HepG2 (cell line): Measurements from ENCODE around the gene COG5. TPM values are rescaled to one million over a fixed set of nuclear protein-coding genes. Genes with fewer than 3 reads are reported as not detected.

Experiments
- ATAC-seq: fragments of 200-7000 bp; cut with Tn5 transposase; 3 replicates; pipeline ENCODE4 v1.9.1; 2020; ENCODE audit warnings: mild to moderate bottlenecking, moderate library complexity
- BruUV-seq: library from RNA; stranded (reverse); fragments of 400-500 nt; replicated peaks from 2 replicates; lab custom pipeline; 2021; lab: Mats Ljungman, UMichigan
- CTCF ChIA-PET: fragments of 300-600 bp; formaldehyde crosslinking; extraction: SDS; loops from one replicate; lab custom pipeline; 2021; ENCODE audit warnings: low total read pairs, inconsistent platforms, low intra/inter-chr PET ratio; lab: Yijun Ruan, JAX
- POLR2A ChIA-PET: fragments of 350-600 bp; sonication (Branson Sonifier 250); formaldehyde crosslinking; loops from one replicate; lab custom pipeline; 2020; ENCODE audit warnings: antibody characterized with exemption, inconsistent platforms; lab: Yijun Ruan, JAX
- DNase-seq: peaks from one replicate; pipeline ENCODE4 v3.0.0-alpha.2; 2015; ENCODE audit warnings: low spot score
- FAIRE-seq: peaks from 3 replicates; lab custom pipeline; 2011; peaks lifted over from hg19 to GRCh38; lab: Jason Lieb, UNC
- H2AFZ ChIP-seq: one replicate; pipeline ENCODE4 v1.6.1; 2011; ENCODE audit warnings: low read length, inconsistent platforms
- H3K27ac ChIP-seq: fragments of 300-600 bp; 3 replicates; pipeline ENCODE4 v1.8.0; 2011; ENCODE audit warnings: mixed run types, mild to moderate bottlenecking, mixed read lengths, low read length, inconsistent platforms; ENCODE audit not compliant: insufficient read depth; ENCODE audit errors: extremely low read length
- H3K27me3 ChIP-seq, 2 experiments: fragments of 200-600 bp in 1 of 2; 2 replicates in 1 of 2; 3 replicates in 1 of 2; pipeline versions ENCODE4 v1.6.0 to v1.8.0; 2011; ENCODE audit warnings: low read length in 2 of 2, mild to moderate bottlenecking in 2 of 2, moderate library complexity in 2 of 2, inconsistent platforms in 1 of 2; ENCODE audit not compliant: insufficient read depth in 2 of 2, control insufficient read depth in 1 of 2
- H3K36me3 ChIP-seq, 2 experiments: fragments of 200-600 bp in 1 of 2; replicated peaks in 1 of 2; 2 replicates in 1 of 2; 3 replicates in 1 of 2; pipeline versions ENCODE4 v1.5.1 to v1.8.0; 2011; ENCODE audit warnings: low read length in 2 of 2, inconsistent platforms in 1 of 2; ENCODE audit not compliant: insufficient read depth in 2 of 2, control insufficient read depth in 1 of 2
- H3K4me1 ChIP-seq: 2 replicates; pipeline ENCODE4 v1.5.1; 2012; ENCODE audit warnings: low read length, inconsistent platforms; ENCODE audit not compliant: insufficient read depth
- H3K4me2 ChIP-seq: 2 replicates; pipeline ENCODE4 v1.6.0; 2011; ENCODE audit warnings: low read depth, low read length, inconsistent platforms
- H3K4me3 ChIP-seq, 3 experiments: fragments of 200-600 bp in 1 of 3; sonication (generic), shearing (Covaris generic) in 1 of 3; replicated peaks in 1 of 3; 2 replicates each; pipeline ENCODE4 v1.5.1; 2011 to 2016; ENCODE audit warnings: low read length in 3 of 3, inconsistent platforms in 2 of 3, low read depth in 2 of 3, mild to moderate bottlenecking in 2 of 3, control low read depth in 1 of 3, mixed read lengths in 1 of 3; ENCODE audit not compliant: insufficient read depth in 1 of 3
- H3K79me2 ChIP-seq: one replicate; pipeline ENCODE4 v1.6.1; 2011; ENCODE audit warnings: low read length, inconsistent platforms; ENCODE audit not compliant: insufficient read depth
- H3K9ac ChIP-seq: 2 replicates; pipeline ENCODE4 v1.6.0; 2011; ENCODE audit warnings: mild to moderate bottlenecking, low read depth, low read length, inconsistent platforms; ENCODE audit not compliant: insufficient read depth
- H3K9me3 ChIP-seq: 2 replicates; pipeline ENCODE4 v1.5.1; 2012; ENCODE audit warnings: mild to moderate bottlenecking, low read length
- H4K20me1 ChIP-seq: 2 replicates; pipeline ENCODE4 v1.6.0; 2011; ENCODE audit warnings: inconsistent platforms, mild to moderate bottlenecking, low read length, moderate library complexity; ENCODE audit not compliant: insufficient read depth
- KDM5B ChIP-seq: sonication (generic); formaldehyde crosslinking; IDR thresholded peaks from 2 replicates; pipeline ENCODE4 v1.4.0; 2020; ENCODE audit warnings: missing genetic modification reagents, mild to moderate bottlenecking, borderline replicate concordance
- KIAA2018 ChIP-seq: sonication (generic); formaldehyde crosslinking; IDR thresholded peaks from 2 replicates; pipeline ENCODE4 v1.5.0; 2020; ENCODE audit warnings: mild to moderate bottlenecking, missing genetic modification reagents, borderline replicate concordance
- ZBTB44 ChIP-seq: sonication (generic); formaldehyde crosslinking; IDR thresholded peaks from 2 replicates; pipeline ENCODE4 v1.4.0; 2020; ENCODE audit warnings: missing genetic modification reagents
- ZFX ChIP-seq: sonication (generic); formaldehyde crosslinking; IDR thresholded peaks from 2 replicates; pipeline ENCODE4 v1.4.0; 2020; ENCODE audit warnings: mild to moderate bottlenecking, low read depth, missing genetic modification reagents, moderate library complexity
- ZNF142 ChIP-seq: sonication (generic); formaldehyde crosslinking; IDR thresholded peaks from 2 replicates; pipeline ENCODE4 v1.4.0; 2020; ENCODE audit warnings: missing genetic modification reagents
- WGBS: methylation state at CpG from one replicate; pipeline ENCODE4 v1.1.6; 2017; ENCODE audit warnings: low lambda C conversion rate; 5-methylcytosine and 5-hydroxymethylcytosine counted together
- in situ Hi-C: cut with HindIII; loops from 2 replicates; pipeline ENCODE4 v1.10.0; 2017; ENCODE audit warnings: low pct_unique_long_range_greater_than_20kb; ENCODE audit not compliant: extremely low pct_ligation_motif_present
- intact Hi-C: fragments of 100-400 bp; cut with micrococcal nuclease; formaldehyde crosslinking; loops from one replicate; pipeline ENCODE4 v1.10.0; 2022; ENCODE audit not compliant: unreplicated experiment
- polyA plus RNA-seq, 8 experiments: library from polyadenylated mRNA; depleted of rRNA in 3 of 8; stranded (reverse) in 7 of 8; unstranded in 1 of 8; fragments of >200 nt; fragmentation: Illumina TruSeq in 4 of 8; extraction: Trizol in 4 of 8; gene quantifications; 2 replicates each; pipeline versions ENCODE4 v1.2.1 to v1.2.3, GENCODE V29; 2011 to 2016; ENCODE audit warnings: low read depth in 4 of 8, missing spikeins in 1 of 8, mixed read lengths in 1 of 8; ENCODE audit not compliant: insufficient read depth in 1 of 8
- total RNA-seq, 5 experiments: library from RNA; depleted of rRNA; stranded (reverse); fragments of >200 nt; fragmentation: Illumina TruSeq; extraction: Trizol; gene quantifications; 2 replicates each; pipeline ENCODE4 v1.2.3, GENCODE V29; 2016; ENCODE audit warnings: low read depth in 1 of 5

Gene COG5
- total and polyA plus RNA-seq, 2 of the 13 experiments (the other 11 are each of a cell fraction or from before 2014, with no cell fraction given): 20.4 to 31.3 TPM

- peaks cover 1 to 10% of the 10 kb centered on the region in 2 experiments; a peak in 1 of 5 replicates for H3K36me3 ChIP-seq
- no peak overlapping the region for H2AFZ ChIP-seq
- H3K9me3 ChIP-seq: no peaks in the 10 kb centered on the region
- in situ Hi-C loops (no loop called here), intact Hi-C loops (no loop called here)
- CTCF ChIA-PET: no interaction called here
- H3K4me2 ChIP-seq: no peak overlapping the region
- ATAC-seq (no peak), FAIRE-seq (no peak), DNase-seq (no peak)
- no peak overlapping the region for H3K9ac ChIP-seq
- no peak for TF ChIP-seq ZNF142
- no peak for TF ChIP-seq ZFX
- no peak for TF ChIP-seq KIAA2018 (CRISPR knock-in tag)
- no peak for TF ChIP-seq KDM5B (CRISPR knock-in tag)
- no peak for TF ChIP-seq ZBTB44 (CRISPR knock-in tag)
- no TSS peak for BruUV-seq
- H3K27ac ChIP-seq: no peak overlapping the region
- H3K79me2 ChIP-seq: no peaks in the 10 kb centered on the region
- POLR2A ChIA-PET: no interaction called here
- H4K20me1 ChIP-seq: no peaks in the 10 kb centered on the region
- H3K4me1 ChIP-seq: peaks cover 6% of the 10 kb centered on the region
- no peaks in the 10 kb centered on the region for H3K27me3 ChIP-seq
- H3K4me3 ChIP-seq: no peak overlapping the region
- WGBS: 94% methylated on average over 1 of the region's 1 CpG
Measured at GRCh38 chr7:107291434-107291833, 272.3 kb downstream of the COG5 start.
